Stimulated activated CD8-positive, alpha-beta memory T cell treated with anti-CD3 and anti-CD28 coated beads, Interleukin-12 subunit alpha, Interleukin-12 subunit beta, amount 100 ng/mL, for 4 hours (primary cell): ENCODE results near the gene TMEM156.
"Not testable (repeated sequence)": the region's sequence is repeated elsewhere in the genome, so short reads cannot be mapped to it uniquely, and the experiment has no call there.

ENCODE experiments used
- DNase-seq: peaks from one replicate; pipeline ENCODE4 v3.0.0-alpha.2; 2020; ENCODE audit warnings: low read depth

TMEM156 gene

GRCh38 chr4:39043058-39043860 is 11.1 kb upstream of the TMEM156 start:
- DNase-seq, result no peak

DNA sequence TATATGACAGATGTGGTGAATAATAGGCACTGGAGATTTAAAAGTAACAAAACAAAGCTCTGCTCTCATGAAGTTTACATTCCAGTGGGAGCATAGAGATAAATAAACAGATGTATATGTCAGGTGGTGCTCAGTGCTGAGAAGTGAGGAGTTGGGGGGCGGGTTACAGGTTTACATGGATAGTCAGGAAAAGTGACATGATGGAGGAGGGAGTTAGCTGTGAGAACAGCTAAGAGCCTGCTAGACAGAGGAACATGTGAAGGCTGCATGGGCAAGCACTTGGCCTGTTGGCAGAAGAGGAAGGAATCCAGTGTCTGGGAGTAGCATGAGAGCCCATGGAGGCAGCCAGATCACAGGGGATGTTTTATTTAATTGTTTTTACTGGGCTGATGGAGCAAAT is 10.2 kb upstream of the TMEM156 start:
- no peak for DNase-seq

DNA sequence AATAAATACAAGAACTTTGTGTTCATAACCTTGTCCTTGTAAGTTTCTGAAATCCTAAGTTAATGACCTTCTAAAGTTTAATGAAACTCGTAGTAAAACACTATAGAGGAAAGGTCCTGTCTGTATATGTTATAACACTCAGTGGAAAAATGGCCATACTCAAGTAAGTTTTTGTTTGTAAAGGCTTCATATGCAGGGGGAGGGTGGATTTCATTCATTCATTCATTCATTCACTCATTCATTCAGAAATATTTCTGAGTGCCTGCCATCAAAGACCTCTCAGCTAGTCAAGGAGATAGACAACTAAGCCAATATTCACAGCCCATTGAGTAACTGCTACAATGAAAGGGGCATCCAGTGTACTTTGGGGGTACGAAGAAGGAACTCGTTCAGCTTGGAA is 6.9 kb upstream of the TMEM156 start:
- no peak for DNase-seq

- DNase-seq, result no peak
Measured at GRCh38 chr4:39037941-39038340, 5.7 kb upstream of the TMEM156 start.

GRCh38 chr4:39037491-39037825 is 5.2 kb upstream of the TMEM156 start:
- DNase-seq, result no peak

DNA sequence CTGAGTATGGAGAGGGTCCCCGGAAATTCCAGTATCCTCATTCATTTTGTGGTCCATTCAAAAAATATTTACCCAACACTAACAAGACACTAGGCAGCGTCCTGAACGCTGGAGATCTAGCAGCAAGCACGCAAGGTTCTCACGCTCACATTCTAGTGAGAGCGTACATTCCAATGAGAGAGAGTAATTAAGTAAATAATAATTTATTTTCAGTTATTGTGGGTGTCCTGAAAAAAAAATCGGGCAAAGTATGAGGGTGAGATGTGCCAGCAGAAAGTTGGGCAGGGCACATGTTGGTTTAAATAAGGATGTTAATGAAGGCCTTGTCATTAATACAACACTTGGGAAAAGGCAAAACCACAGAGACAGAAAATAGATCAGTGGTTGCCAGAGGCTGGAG is 4.0 kb upstream of the TMEM156 start:
- DNase-seq, result no peak

DNA sequence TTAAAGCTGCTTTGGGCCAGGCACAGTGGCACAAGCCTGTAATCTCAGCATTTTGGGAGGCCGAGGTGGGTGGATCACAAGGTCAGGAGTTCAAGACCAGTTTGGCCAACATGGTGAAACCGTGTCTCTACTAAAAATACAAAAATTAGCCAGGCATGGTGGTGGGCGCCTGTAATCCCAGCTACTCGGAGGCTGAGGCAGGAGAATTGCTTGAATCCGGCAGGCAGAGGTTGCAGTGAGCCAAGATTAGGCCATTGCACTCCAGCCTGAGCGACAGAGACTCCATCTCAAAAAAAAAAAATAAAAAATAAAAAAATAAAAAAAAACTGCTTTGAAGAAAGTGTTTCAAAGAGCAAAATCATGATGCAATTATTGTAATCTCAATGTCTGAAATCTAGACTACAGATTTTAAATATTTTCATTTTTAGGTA is 604 bp downstream of the TMEM156 start:
- DNase-seq, result not testable (repeated sequence)

DNA sequence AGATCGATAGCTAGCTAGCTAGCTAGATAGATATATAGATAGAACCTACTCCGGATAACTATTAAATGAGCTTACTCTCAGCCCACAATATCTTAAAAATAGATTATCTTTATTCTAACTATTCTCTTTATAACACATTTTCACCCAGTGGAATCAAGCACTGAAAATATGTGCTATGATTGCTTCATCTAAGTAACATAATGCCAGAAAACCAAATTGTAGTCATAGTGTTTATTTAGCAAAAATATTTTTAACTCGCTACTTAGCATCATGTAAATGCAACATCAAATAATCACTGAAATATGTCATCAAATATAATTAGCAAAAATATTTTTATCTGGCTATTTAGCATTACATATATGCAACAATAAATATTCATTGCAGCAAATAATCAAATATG is 1.5 kb downstream of the TMEM156 start:
- DNase-seq, result no peak

GRCh38 chr4:39029752-39030694 is 2.2 kb downstream of the TMEM156 start:
- no peak for DNase-seq

DNA sequence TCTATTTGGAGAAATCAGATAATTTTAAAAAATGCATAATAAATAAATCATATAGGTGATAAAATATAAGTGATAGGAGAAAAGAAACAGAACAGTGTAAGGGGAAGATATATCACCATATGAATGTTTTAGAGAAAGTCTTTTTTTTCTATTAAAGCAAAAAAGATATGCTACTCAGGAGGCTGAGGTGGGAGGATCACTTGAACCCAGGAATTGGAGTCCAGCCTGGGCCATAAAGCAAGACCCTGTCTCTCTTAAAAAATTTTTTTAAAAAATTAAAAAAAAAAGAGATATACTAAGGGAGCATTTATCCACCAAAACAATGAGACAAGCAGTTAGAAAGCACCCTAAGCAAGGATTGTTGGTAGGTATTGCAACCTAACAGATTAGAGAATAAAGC is 6.1 kb downstream of the TMEM156 start:
- no peak for DNase-seq

DNA sequence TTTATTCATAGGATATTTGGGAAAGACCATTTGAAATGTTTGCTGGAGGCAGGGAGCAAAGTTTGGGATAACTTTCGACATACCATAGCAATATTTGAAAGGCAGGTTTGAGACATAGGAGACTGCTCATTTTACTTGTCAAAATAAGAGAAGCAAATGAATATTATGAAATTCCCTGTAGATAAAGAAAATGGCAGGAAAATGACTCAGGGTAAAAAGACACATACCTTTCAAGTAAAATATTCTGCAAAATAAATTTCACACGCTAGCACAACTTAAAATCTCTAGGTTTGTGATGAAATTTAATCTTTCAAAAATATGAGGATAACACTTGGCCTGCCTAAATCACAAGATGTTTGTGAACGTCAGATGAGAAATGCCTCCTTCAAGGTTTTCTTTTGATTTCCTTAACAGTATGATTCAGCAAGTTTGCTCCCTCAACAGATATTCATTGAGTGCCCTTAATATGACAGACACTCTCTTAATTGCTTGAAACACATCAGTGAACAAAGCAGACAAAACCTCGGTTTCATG is 6.6 kb downstream of the TMEM156 start:
- no peak for DNase-seq

GRCh38 chr4:39024311-39024865 is 7.8 kb downstream of the TMEM156 start:
- no peak for DNase-seq

- DNase-seq, result no peak
Measured at GRCh38 chr4:39023059-39023458, 9.2 kb downstream of the TMEM156 start.

GRCh38 chr4:39022241-39022640 is 10.0 kb downstream of the TMEM156 start:
- no peak for DNase-seq

GRCh38 chr4:39021631-39022030 is 10.6 kb downstream of the TMEM156 start:
- DNase-seq, result no peak

DNA sequence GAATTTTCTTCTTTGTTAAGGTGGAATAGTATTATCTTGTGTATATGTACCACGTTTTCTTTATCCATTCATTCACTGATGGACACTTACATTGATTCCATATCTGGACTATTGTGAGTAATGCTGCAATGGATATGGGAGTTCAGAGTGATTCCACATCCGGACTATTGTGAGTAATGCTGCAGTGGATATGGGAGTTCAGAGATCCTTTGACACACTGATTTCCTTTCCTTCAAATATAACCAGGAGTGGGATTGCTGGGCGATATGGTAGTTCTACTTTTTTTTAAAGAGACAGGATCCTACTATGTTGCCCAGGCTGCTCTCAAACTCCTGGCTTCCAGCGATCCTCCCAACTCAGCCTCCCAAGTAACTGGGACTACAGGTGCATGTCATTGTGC is 12.1 kb downstream of the TMEM156 start:
- DNase-seq, result no peak

DNA sequence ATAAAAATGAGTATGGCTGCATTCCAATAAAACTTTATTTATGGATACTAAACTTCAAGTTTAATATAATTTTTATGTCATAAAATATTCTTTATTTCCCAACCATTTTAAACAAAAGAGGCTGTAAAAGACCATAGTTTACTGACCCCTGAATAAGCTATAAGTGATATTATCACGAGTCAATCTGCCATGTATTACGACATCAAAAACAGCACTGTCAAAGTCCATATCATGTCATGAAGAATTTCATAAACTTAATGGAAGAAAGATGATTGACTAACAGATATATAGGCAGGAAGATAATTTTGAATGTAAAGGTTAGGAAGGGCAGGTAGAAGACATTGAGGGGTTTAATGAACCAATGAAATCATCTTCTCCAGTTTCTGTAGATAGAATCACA is 18.2 kb downstream of the TMEM156 start:
- no peak for DNase-seq

DNA sequence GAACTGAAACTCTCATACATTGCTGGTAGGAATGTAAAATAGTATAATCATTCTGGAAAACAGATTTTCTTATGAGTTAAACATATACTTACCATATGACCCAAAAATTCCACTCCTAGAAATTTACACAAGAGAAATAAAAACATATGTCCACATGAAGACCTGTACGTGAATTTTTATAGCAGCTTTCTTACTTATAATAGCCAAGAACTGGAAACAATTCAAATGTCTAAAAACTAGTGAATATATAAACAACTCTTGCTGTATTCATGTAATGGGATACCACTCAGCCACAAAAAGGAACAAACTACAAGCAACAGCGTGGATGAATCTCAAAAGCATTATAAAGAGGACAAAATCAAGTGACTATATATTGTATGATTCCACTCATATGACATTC is 27.5 kb downstream of the TMEM156 start:
- no peak for DNase-seq

- not testable (repeated sequence) for DNase-seq
Measured at GRCh38 chr4:39002058-39002457, 30.2 kb downstream of the TMEM156 start.

DNA sequence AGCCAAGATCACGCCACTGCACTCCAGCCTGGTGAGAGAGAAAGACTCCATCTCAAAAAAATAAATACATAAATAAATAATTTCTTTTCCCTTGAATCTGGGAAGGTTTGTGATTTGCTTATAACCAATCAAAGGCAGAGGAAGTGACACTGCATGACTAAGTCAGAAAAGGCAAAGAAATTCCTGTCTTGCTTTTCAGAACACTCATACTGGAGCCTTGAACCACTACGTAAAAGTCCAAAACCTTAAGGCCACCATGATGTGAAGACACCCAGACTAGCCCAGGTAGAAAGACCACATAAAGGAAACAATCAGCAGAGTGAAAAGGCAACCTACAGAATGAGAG is 36.6 kb downstream of the TMEM156 start:
- no peak for DNase-seq

DNA sequence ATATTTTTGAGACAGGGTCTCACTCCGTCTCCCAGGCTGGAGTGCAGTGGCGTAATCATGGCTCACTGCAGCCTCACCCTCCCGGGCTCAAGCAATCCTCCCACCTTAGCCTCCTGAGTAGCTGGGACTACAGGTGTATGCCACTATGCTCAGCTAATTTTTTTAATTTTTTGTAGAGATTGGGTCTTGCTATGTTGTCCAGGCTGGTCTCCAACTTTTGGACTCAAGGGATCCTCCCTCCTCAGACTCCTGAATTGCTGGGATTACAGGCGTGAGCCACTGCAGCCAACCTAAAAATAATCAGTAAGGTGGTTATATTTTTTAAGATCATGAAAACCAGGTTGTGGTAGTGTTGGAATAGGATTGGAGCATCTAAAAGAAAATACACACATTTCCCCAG is 38.1 kb downstream of the TMEM156 start:
- DNase-seq, result no peak

DNA sequence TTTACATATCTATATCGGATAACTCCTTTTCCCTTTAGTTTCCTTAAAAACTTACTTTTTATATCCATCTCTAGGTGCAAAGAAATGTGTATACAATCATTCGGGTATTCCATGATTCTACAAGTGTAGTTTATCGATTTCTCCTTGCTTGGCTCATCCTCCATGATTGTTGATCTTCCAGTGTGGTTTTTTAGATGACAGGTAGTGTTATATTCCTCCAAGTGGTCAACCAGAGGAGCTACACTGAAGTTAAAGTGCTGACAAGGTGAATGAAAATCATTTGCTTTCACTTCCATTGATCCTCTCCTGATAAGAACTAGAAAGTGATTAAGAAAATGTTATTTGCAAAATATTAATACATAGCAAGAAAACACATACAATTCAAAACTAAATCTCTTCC is 38.5 kb downstream of the TMEM156 start:
- DNase-seq, result no peak

- no peak for DNase-seq
Measured at GRCh38 chr4:38990241-38990640, 42.0 kb downstream of the TMEM156 start.
